Bronchial epithelial cell (primary cell): ENCODE data around the gene LRIT1. TPM values are rescaled to one million over a fixed set of nuclear protein-coding genes. Genes with fewer than 3 reads are reported as not detected.

Experiments
- DNase-seq: peaks from one replicate; pipeline ENCODE4 v3.0.0-alpha.2; 2010; ENCODE audit warnings: low read depth
- FAIRE-seq: peaks from 2 replicates; lab custom pipeline; 2011; peaks lifted over from hg19 to GRCh38; lab: Jason Lieb, UNC
- H3K27me3 ChIP-seq: 2 replicates; pipeline ENCODE4 v1.5.1; 2011; ENCODE audit warnings: low read length; ENCODE audit not compliant: control insufficient read depth, insufficient read depth
- H3K36me3 ChIP-seq: 2 replicates; pipeline ENCODE4 v1.5.1; 2011; ENCODE audit warnings: low read length; ENCODE audit not compliant: control insufficient read depth, insufficient read depth
- H3K4me3 ChIP-seq: 2 replicates; pipeline ENCODE4 v1.5.1; 2011; ENCODE audit warnings: mild to moderate bottlenecking, low read depth, low read length, control low read depth
- CTCF ChIP-seq: IDR thresholded peaks from 2 replicates; pipeline ENCODE4 v1.5.1; 2011; ENCODE audit warnings: mild to moderate bottlenecking, moderate library complexity, low read length, control low read depth, inconsistent platforms; ENCODE audit not compliant: insufficient read depth, severe bottlenecking
- total RNA-seq: library from RNA; depleted of rRNA; stranded (reverse); fragments of >200 nt; gene quantifications from 2 replicates; pipeline ENCODE4 v1.2.1, GENCODE V29; 2014

Gene LRIT1
- total RNA-seq, 1 donor from 2014 or later = not detected

GRCh38 chr10:84243759-84244158, 2.4 kb upstream of the LRIT1 start:
- DNase-seq = no peak
- no peak overlapping the region for H3K4me3 ChIP-seq
- TF ChIP-seq CTCF = no peak
- no peaks in the 10 kb centered on the region for H3K36me3 ChIP-seq
- peaks cover 1% of the 10 kb centered on the region for H3K27me3 ChIP-seq
- FAIRE-seq = no peak

- no peak overlapping the region for H3K4me3 ChIP-seq
- peak; percentile 91 for DNase-seq
- no peaks in the 10 kb centered on the region for H3K36me3 ChIP-seq
- no peaks in the 10 kb centered on the region for H3K27me3 ChIP-seq
- FAIRE-seq = no peak
- TF ChIP-seq CTCF = no peak
Observed at GRCh38 chr10:84238909-84239308, 2.4 kb downstream of the LRIT1 start.

GRCh38 chr10:84237199-84238051, 3.9 kb downstream of the LRIT1 start:
- peak; percentile 15 for TF ChIP-seq CTCF
- H3K4me3 ChIP-seq = no peak overlapping the region
- DNase-seq (no peak), FAIRE-seq (no peak)
- no peaks in the 10 kb centered on the region for H3K36me3 ChIP-seq
- no peaks in the 10 kb centered on the region for H3K27me3 ChIP-seq

- FAIRE-seq (no peak), DNase-seq (no peak)
- Histone ChIP-seq H3K36me3 (no peaks in the 10 kb centered on the region), H3K4me3 (no peak overlapping the region), H3K27me3 (no peaks in the 10 kb centered on the region)
- no peak for TF ChIP-seq CTCF
Observed at GRCh38 chr10:84236807-84237198, 4.5 kb downstream of the LRIT1 start.

- FAIRE-seq (no peak), DNase-seq (no peak)
- no peak overlapping the region for H3K4me3 ChIP-seq
- H3K27me3 ChIP-seq = no peaks in the 10 kb centered on the region
- no peak for TF ChIP-seq CTCF
- no peaks in the 10 kb centered on the region for H3K36me3 ChIP-seq
Observed at GRCh38 chr10:84235096-84235495, 6.2 kb downstream of the LRIT1 start.

GRCh38 chr10:84234479-84234878, 6.9 kb downstream of the LRIT1 start:
- Histone ChIP-seq H3K36me3 (no peaks in the 10 kb centered on the region), H3K4me3 (no peak overlapping the region), H3K27me3 (no peaks in the 10 kb centered on the region)
- DNase-seq = no peak
- no peak for FAIRE-seq
- no peak for TF ChIP-seq CTCF
